Tibial artery (tissue), 4 donors: ENCODE measurements around the gene CMTM4.
A peak's percentile ranks its signal among the peaks of the same experiment; 100 is the strongest.

Experiments used
- DNase-seq, 2 donors: peaks; one replicate each; pipeline ENCODE4 v3.0.0-alpha.2; 2019
- H3K27ac ChIP-seq, 2 donors: fragments of 200-600 bp; sonication (generic) in 1 of 2; 1 replicate in 1 of 2; 2 replicates in 1 of 2; pipeline ENCODE4 v1.5.1; 2018 to 2019; ENCODE audit warnings: mild to moderate bottlenecking in 1 of 2
- H3K27me3 ChIP-seq, 2 donors: fragments of 200-600 bp; sonication (generic) in 1 of 2; one replicate each; pipeline versions ENCODE4 v1.5.1 to v1.6.0; 2016 to 2019
- H3K36me3 ChIP-seq, 3 donors: fragments of 200-600 bp; sonication (generic) in 2 of 3; one replicate each; pipeline ENCODE4 v1.5.1; 2016 to 2019; ENCODE audit warnings: mild to moderate bottlenecking in 2 of 3
- H3K4me1 ChIP-seq, 4 donors: fragments of 200-600 bp; sonication (generic) in 2 of 4; 1 replicate in 3 of 4; 2 replicates in 1 of 4; pipeline ENCODE4 v1.5.1; 2016 to 2019
- H3K4me3 ChIP-seq, 2 donors: fragments of 200-600 bp; sonication (generic) in 1 of 2; 1 replicate in 1 of 2; 2 replicates in 1 of 2; pipeline ENCODE4 v1.5.1; 2018 to 2019; ENCODE audit warnings: mild to moderate bottlenecking in 2 of 2
- H3K9me3 ChIP-seq, 3 donors: fragments of 200-600 bp; sonication (generic) in 1 of 3; one replicate each; pipeline ENCODE4 v1.5.1; 2016 to 2019
- intact Hi-C: fragments of 100-400 bp; cut with DNase I; formaldehyde crosslinking; loops from one replicate; pipeline ENCODE4 v1.15.0; 2023; ENCODE audit warnings: low total_unique reads
- TF ChIP-seq, protein P1 (sequence below), 2 experiments: fragments of 200-600 bp in 1 of 2; fragments of 450-650 bp in 1 of 2; IDR thresholded peaks; one replicate each; pipeline ENCODE4 v1.5.1; 2017 to 2019; ENCODE audit warnings: antibody characterized with exemption in 2 of 2, mild to moderate bottlenecking in 1 of 2, moderate library complexity in 1 of 2

The CMTM4 gene

GRCh38 chr16:66705790-66706505, 9.4 kb upstream of the CMTM4 start:
- peak overlapping the region; percentile 9 to 29 for H3K4me3 ChIP-seq

DNA sequence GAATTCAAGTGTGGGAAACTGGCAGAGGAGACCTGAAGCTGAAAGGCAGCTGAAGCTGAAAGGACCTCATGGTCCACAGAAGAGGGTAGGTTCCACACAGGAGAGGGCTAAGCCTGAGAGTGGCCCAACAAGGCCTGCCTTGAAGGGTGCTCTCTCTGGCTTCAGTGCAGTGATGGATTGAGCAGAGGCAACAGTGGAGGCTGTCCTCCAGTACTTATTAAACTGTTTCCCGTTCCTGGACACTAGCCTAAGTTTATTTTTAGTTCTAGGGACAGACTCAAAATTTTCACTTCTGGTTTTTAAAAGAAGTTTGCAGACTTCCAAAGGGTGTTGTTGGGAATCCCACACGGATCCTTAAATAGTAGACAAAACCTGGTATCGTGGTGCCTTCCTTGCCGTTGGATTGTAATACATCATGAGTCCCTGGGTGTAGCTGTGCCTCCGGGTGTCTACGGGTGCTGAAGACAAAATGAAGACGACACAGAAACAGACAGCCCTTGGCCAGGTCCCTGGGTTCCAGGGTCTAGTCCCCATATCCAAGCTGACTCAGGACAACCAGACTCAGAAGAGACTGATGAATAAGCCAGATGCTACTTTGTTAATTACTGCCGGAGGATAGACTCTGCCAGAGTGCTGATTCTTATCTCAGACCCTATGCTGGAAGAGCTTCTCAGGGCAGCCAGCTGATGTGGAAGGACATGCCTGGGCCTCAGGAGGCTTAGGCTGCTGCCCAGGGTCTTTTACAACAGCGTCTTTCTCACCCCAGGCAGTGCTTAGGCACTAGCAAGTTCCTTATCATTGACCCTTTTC, 7.1 kb upstream of the CMTM4 start:
- Histone ChIP-seq H3K27me3 (no peaks in the 10 kb centered on the region), H3K4me3 (no peak overlapping the region), H3K36me3 (no peaks in the 10 kb centered on the region), H3K4me1 (peaks cover 0 to 44% (median 24%) of the 10 kb centered on the region in 4 donors), H3K27ac (peak overlapping the region; percentile 66 to 73), H3K9me3 (no peaks in the 10 kb centered on the region)
- intact Hi-C loops = no loop called here
- DNase-seq = no peak
- TF ChIP-seq, protein P1, sequence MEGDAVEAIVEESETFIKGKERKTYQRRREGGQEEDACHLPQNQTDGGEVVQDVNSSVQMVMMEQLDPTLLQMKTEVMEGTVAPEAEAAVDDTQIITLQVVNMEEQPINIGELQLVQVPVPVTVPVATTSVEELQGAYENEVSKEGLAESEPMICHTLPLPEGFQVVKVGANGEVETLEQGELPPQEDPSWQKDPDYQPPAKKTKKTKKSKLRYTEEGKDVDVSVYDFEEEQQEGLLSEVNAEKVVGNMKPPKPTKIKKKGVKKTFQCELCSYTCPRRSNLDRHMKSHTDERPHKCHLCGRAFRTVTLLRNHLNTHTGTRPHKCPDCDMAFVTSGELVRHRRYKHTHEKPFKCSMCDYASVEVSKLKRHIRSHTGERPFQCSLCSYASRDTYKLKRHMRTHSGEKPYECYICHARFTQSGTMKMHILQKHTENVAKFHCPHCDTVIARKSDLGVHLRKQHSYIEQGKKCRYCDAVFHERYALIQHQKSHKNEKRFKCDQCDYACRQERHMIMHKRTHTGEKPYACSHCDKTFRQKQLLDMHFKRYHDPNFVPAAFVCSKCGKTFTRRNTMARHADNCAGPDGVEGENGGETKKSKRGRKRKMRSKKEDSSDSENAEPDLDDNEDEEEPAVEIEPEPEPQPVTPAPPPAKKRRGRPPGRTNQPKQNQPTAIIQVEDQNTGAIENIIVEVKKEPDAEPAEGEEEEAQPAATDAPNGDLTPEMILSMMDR (IDR thresholded peaks at IDR 0.05) = no peak

More at GRCh38 chr16:66705790-66706505, 9.4 kb upstream of the CMTM4 start:
- Histone ChIP-seq H3K4me1 (peaks cover 0 to 44% (median 24%) of the 10 kb centered on the region in 4 donors), H3K27me3 (no peaks in the 10 kb centered on the region), H3K27ac (peak overlapping the region; percentile 82 to 87), H3K36me3 (no peaks in the 10 kb centered on the region), H3K9me3 (no peaks in the 10 kb centered on the region)
- TF ChIP-seq, protein P1 (IDR thresholded peaks at IDR 0.05) = no peak
- intact Hi-C loops = no loop called here
- DNase-seq = peak; percentile 76 to 94

DNA sequence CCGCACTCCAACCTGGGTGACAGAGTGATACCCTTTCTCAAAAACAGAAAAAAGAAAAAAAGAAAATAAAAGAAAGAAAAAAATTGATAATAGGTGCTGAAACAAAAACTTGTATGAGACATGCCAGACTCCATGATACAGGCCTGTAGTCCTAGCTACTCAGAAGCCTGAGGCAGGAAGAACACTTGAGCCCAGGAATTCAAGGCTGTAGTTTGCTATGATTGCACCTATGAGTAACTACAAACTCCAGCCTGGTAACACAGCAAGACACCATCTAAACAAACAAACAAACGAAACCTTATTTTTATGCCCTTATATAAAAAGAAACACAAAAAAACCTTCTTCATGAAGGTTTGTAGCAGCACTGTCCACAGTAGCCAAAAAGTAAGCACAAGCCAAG, 5.0 kb upstream of the CMTM4 start:
- Histone ChIP-seq H3K27me3 (no peaks in the 10 kb centered on the region), H3K27ac (no peak overlapping the region), H3K36me3 (no peaks in the 10 kb centered on the region), H3K4me3 (no peak overlapping the region), H3K9me3 (no peaks in the 10 kb centered on the region), H3K4me1 (peaks cover 0 to 39% (median 20%) of the 10 kb centered on the region in 4 donors)
- intact Hi-C loops = no loop called here
- DNase-seq = no peak
- TF ChIP-seq, protein P1 (IDR thresholded peaks at IDR 0.05) = no peak

GRCh38 chr16:66701026-66701425, 4.5 kb upstream of the CMTM4 start:
- no peaks in the 10 kb centered on the region for H3K27me3 ChIP-seq
- peaks cover 0 to 35% (median 17%) of the 10 kb centered on the region in 4 donors for H3K4me1 ChIP-seq
- intact Hi-C loops = no loop called here
- H3K27ac ChIP-seq = no peak overlapping the region
- TF ChIP-seq, protein P1 (IDR thresholded peaks at IDR 0.05) = no peak
- no peak for DNase-seq
- no peak overlapping the region for H3K4me3 ChIP-seq
- H3K9me3 ChIP-seq = no peaks in the 10 kb centered on the region
- no peaks in the 10 kb centered on the region for H3K36me3 ChIP-seq

DNA sequence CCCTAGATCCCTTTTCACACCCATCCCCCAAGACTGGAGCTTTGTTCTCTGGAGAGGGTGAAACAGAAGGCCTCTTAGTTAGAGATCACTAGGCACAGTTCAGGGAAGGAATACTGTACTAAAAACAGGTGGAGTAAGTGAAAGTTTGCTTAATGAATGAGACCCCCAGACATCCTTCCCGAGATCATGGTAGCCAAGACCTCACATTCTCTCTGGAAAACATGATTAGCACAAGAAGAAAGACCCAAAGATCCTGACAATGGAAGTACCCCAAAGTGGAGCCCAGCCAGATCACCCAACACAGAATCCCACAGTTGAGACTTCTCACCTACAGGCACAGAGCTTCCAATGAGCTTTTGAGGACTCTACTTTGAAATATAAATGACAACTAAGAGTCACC, 3.4 kb upstream of the CMTM4 start:
- H3K27me3 ChIP-seq = no peaks in the 10 kb centered on the region
- intact Hi-C loops = no loop called here
- no peak overlapping the region for H3K4me3 ChIP-seq
- TF ChIP-seq, protein P1 (IDR thresholded peaks at IDR 0.05) = no peak
- H3K36me3 ChIP-seq = no peaks in the 10 kb centered on the region
- DNase-seq = no peak
- peaks cover 0 to 39% (median 22%) of the 10 kb centered on the region in 4 donors for H3K4me1 ChIP-seq
- no peaks in the 10 kb centered on the region for H3K9me3 ChIP-seq
- no peak overlapping the region for H3K27ac ChIP-seq
